Measurements from ENCODE around the gene RPS6KA5.

Gene RPS6KA5

GRCh38 chr14:90924621-90925340 lies 135.7 kb downstream of the RPS6KA5 start:
- DNase-seq: no peak

DNA sequence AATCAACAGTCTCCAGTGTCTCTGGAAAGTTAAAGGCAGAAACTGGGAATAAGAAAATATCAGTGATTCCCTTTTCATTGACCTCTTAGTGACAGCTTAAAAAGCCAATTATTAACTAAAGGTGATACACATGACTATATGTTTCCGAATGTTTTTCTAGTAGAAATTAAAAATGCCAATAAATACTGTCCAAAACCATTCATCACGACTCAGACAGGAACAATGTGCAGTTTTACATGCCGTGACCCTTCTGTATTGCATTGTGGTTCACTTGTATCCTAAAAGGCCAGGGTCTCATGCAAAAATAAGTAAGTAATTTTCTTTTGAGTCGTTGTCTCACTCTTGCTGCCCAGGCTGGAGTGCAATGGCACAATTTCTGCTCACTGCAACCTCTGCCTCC lies 138.3 kb downstream of the RPS6KA5 start:
- no peak for DNase-seq

DNA sequence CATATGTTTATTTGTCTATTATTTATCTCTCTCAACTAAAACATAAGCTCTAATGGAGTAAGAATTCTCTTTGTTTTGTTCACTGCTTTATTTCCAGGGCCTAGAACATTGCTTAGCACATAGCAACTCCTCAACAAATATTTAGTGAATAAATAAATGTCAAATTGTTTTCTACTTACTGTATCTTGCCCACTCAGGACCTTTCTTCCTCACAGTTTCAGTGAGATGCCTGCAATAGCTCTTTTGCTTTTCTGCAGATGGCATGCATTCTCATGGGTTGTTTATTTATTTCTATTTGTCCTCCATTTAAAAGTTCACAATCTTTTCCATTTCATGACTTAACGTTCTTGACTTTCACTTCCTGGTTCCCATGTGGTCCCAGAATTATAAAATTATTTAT lies 149.3 kb downstream of the RPS6KA5 start:
- DNase-seq: no peak

DNA sequence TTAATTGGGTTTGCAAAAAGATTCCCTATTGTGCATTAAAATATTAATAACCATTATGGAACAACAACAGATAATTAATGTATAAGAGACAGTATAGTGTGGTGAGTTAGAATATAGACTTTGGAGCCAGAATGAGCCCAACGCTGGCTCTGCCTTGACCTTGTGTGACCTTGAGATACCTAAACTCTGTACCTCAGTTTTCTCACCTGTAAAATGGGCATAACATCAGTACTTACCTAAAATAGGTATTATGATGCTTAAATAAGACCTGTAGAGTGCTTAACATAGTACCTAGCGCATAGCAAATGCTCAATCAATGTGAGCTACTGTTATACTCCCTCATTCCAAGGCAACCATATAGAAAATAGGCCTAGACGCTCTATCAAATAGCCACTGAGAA lies 153.3 kb downstream of the RPS6KA5 start:
- no peak for DNase-seq

DNA sequence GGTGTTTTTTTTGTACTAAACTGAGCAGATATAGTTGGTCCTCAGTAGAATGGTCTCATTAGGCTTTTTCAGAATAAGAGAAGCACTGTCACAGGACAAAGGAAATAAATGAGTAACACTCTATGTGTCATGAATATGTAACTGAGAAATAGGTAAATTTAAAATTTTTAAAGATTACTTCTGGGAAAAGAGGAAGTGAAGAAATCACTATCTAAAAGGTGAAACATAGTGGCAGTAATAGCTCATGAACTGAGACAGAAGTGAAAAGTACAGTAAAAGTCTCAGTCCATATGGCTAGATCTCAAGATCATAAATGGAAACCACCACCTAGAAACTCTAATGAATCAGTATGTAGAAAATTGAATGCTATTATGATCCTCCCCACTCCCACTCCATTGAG lies 154.9 kb downstream of the RPS6KA5 start:
- DNase-seq: no peak

DNA sequence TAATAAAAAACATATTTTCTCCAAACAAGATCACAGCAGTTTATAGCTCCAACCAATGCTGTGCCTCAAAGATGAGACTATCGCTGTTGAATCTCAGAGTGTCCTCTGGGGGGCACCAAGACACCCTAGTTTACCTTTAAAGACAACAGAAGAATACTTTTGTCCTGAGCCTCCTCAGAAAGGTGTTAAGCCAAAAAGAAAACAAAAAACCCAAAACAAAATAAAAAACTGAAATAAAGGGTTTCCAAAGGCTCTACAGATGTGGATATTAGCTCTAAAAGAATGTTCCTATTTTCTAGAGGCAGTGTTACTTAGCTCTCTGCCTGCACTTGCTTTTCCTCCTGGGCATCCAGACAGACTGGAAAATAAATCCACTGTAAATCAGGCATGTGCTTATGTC lies 157.3 kb downstream of the RPS6KA5 start:
- peak; percentile 30 for DNase-seq

DNA sequence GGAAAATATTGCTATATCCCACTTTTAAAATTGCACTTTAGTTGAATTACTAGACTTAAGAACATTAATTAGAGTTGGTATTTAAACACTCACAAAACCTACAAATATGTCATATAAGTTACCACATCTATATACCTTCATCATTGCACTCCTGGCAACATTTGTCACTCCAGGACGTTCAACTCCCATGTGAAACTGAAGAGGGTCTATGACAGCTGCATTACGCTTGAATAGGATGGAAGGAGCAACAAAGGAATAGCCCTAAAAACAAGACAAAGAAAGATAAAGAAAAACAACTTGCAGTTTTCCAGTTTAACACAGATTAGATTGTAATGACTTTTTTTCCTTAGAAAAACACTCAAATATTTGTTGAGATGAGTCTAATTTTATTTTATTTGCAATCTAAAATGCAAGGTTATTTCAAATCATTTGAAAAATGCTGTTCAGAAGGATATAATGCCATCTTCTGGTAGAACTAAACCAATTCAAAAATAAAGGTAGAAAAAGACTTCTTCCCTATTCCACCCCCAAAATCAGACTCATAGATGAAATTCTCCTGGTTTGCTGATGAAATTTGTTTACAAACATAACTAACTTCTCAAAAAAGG lies 159.9 kb downstream of the RPS6KA5 start:
- no peak for DNase-seq

DNA sequence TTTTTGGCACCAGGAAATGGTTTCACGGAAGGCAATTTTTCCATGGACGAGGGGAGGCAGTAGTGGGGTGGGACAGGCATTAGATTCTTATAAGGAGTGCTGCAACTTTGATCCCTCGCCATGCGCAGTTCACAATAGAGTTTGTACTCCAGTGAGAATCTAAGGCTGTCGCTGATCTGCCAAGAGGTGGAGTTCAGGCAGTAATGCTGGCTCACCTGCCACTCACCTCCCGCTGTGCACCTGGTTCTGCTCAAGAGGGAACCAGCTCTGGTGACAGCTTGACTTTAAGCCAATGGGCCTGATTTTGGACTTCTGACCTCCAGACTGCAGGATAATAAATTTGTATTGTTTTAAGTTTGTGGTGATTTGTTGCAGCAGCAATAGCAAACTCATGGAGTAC lies 163.4 kb downstream of the RPS6KA5 start:
- no peak for DNase-seq

GRCh38 chr14:90894241-90894640 lies 166.2 kb downstream of the RPS6KA5 start:
- DNase-seq: no peak

DNA sequence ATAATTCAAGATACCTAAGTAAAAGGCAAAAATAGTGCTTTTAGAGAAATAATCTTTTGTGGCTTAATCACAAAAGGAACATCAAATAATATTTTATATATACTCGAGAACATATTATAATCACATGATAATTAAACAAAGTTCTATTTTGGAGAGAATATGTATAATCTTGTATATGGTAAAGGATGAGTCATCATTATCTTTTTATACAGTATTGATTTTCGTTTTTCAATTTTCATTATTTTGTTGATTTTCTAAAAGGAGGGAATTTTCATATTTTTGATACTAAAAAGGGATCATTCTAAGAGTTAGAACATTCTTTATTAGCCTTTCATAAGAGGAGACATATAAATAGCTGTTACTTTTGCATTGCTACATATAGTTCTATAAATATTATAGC lies 166.9 kb downstream of the RPS6KA5 start:
- DNase-seq: no peak

- no peak for DNase-seq
These were observed 167.5 kb downstream of the RPS6KA5 start for GRCh38 chr14:90892970-90893369.

GRCh38 chr14:90891326-90891725 lies 169.1 kb downstream of the RPS6KA5 start:
- DNase-seq: no peak

- no peak for DNase-seq
These were observed 170.0 kb downstream of the RPS6KA5 start for GRCh38 chr14:90890322-90891020.

DNA sequence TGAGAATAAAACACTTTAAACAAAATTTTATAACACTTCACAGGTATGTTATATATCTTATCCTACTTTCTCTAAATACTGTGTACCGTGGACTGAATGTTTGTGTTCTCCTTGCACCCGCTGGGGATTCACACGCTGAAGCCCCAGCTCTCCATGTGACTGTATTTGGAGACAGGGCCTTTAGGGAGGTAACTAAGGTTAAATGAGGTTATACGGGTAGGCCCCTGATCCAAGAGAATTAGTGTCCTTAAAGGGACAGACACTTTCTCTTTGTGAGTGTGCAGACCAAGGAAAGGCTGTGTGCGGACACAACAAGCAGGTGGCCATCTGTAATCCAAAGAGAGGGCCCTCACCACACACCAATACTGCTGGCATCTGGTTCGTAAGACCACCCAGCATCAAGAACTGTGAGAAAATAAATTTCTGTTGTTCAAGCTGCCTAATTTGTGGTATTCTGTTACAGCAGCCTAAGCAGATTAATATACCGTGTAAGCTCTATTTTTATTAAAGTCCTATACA lies 174.1 kb downstream of the RPS6KA5 start:
- DNase-seq: no peak

DNA sequence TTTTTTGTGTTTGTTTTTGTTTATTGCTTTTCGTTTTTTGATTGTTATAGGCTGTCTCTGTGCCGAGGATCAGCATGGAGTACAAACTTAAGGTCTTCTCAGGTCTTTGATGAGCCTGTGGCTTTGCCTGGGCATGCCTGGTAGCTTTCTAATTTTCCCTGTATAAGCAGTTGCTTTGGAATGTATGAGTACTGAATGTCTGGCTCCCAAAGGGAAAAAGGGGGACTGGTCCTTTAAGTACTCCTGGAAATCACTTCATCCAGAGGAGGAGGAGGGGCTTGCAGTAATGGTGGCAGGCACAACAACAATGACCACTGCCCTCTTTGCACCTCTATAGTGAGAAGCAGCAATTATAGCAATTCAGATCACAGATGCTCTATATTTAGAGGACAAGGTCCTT lies 176.7 kb downstream of the RPS6KA5 start:
- no peak for DNase-seq

GRCh38 chr14:90883197-90883596 lies 177.2 kb downstream of the RPS6KA5 start:
- no peak for DNase-seq

DNA sequence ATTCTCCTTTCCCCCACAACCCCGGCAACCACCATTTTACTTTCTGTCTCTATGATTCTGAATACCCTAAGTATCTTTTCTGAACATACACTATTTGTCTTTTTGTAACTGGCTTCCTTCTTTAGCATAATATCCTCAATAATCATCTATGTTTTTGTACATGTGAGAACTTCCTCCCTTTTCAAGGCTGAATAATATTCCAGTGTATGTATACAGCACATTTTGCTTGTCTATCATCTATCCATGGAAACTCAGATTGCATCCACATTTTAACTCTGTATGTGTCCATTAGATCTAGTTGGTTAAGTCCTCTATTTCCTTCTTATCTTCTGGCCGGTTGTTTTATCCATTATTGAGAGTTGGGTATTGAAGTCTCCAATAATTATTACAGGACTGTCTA lies 180.2 kb downstream of the RPS6KA5 start:
- no peak for DNase-seq

GRCh38 chr14:90874599-90874998 lies 185.8 kb downstream of the RPS6KA5 start:
- no peak for DNase-seq

- DNase-seq: no peak
These were observed 188.7 kb downstream of the RPS6KA5 start for GRCh38 chr14:90871605-90872233.

DNA sequence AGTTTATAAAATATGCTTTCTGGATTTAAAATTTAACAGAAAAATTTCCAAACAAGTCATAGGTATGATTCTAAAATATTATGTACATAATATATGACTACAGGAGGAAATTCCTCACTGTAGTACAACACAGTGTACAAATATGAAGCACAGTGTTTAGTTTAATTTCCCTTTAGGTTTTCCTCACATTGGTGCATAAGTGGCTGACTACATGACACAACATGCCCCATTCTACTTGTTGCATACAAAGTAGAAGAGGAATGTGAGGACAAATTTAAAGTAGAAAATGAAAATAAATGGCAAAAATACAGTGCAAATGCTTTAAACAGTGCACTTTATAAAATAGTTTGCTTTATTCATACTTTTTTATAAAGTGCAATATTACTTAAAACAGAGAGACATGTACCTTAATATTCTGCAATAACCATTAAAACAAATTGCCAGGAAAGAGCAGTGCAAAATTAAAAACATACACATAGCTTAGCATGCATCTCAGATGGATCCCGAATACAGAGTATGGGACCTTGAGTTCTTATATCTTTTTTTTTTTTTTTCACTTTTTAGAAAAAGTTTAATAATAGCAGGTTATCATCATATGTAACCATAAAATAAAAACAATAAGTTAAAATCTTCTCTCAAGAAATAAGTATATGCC lies 189.4 kb downstream of the RPS6KA5 start:
- no peak for DNase-seq

GRCh38 chr14:90867501-90867900 lies 192.9 kb downstream of the RPS6KA5 start:
- no peak for DNase-seq

DNA sequence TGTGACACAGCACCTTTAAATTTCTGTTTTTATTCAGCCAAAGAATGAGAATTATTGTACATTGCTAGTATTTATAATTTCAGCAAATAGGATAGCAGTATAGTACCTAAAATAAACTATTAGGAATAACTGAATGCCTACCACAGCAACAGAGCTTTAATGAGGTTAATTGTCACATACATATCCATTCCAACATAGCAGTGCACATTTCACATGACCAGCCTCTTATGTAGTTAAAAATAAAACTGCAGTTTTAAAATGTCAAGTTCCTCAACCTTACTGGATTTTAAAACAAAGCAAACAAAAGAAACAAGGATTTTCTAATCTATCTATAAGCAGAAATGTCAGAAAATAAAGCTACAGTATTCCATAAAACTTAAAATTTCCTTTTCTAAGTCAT lies 193.6 kb downstream of the RPS6KA5 start:
- DNase-seq: no peak

GRCh38 chr14:90864741-90865140 lies 195.7 kb downstream of the RPS6KA5 start:
- no peak for DNase-seq

Data from stimulated activated naive CD4-positive, alpha-beta T cell treated with Interleukin-2 at 50 U/mL for 16 hours (primary cell).